GM21528 (cell line): Measurements from ENCODE around the gene CCL22.
"Not testable (repeated sequence)": the region's sequence is repeated elsewhere in the genome, so short reads cannot be mapped to it uniquely, and the experiment has no call there.

Experiments used
- ATAC-seq: cut with Tn5 transposase; IDR thresholded peaks from one replicate; pipeline ENCODE4 v1.9.1; 2021; ENCODE audit warnings: mild to moderate bottlenecking, moderate library complexity; ENCODE audit not compliant: unreplicated experiment, low FRiP score

The CCL22 gene

DNA sequence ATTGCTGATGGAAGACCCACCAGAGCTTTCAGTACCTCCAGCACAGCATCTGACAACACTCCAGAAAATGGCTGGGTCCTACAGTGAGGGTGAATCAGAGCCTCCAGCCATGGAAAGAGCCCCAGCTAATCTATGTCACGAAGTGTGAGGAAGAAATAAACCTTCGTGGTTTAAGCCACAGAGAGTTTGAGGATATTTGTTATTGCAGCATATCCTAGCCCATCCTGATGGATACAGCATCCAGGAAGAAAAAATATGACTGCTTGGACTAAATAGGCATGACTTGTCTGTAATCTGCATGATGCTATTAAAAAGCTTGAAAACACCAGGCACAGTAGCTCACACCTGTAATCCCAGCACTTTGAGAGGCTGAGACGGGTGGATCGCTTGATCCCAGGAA lies 32.7 kb downstream of the CCL22 start:
- ATAC-seq: no peak

DNA sequence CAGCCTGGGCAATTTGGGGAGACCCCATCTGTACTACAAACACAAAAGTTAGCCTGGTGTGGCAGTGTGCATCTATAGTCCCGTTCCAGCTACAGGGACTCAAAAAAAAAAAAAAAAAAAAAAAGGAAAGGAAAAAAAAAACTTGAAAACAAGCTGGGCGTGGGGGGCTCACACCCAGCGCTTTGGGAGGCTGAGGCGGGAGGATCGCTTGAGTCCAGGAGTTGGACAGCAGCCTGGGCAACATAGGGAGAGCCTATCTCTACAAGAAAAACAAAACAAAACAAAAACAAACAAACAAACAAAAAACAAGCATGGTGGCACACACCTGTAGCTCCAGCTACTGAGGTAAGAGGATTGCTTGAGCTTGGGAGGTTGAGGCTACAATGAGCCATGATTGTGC lies 33.1 kb downstream of the CCL22 start:
- ATAC-seq: no peak

DNA sequence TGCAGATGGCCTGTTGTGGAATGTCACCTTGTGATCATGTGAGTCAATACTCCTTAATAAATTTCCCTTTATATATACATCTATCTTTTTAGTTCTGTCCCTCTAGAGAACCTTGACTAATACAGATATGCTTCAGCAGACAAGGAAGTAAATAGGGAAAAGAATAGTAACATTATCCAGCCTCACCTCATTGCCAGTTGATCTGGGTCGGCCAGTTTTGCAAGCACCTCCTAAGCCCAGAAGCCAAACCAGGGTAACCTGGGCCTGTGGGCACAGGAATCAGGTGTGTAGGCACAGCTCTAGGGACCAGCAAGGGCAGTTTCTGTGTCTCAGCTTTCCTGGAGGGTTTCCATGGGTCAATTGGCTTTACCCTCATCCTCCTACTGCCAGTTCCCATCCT lies 34.1 kb downstream of the CCL22 start:
- no peak for ATAC-seq

DNA sequence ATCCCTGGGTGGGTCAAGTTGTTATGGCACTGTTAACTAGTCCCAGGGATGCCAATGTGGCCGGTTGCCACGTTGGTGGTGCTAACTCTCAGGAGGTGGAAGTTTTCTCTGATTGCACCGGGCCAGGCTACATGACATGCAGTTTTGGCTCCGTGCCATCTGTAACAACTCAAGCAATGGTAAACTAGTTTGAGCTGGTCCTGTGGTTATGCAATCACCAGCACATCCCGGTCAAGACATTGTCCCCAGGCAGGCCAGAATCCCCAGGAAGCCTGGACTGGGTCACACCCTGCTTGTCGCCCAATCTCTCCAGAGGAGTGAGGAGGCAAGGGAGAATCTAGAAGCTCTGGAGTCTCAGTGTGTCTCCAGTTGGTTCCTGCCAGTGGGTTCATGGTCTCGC lies 35.9 kb downstream of the CCL22 start:
- no peak for ATAC-seq

DNA sequence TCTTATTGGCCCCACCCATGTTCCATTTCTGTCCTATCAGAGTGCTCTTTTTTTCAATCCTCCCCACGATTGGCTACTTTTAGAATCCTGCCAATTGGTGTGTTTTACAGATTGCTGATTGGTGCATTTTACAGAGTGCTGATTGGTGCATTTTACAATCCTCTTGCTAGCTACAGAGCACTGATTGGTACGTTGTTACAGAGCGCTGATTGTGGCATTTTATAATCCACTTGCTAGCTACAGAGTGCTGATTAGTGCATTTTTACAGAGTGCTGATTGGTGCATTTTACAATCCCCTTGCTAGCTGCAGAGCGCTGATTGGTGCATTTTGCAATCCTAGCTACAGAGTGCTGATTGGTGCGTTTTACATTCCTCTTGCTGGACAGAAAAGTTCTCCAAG lies 36.4 kb downstream of the CCL22 start:
- no peak for ATAC-seq

- ATAC-seq: no peak
Observed at GRCh38 chr16:57396786-57397185, 38.2 kb downstream of the CCL22 start.

GRCh38 chr16:57397493-57397892 lies 38.9 kb downstream of the CCL22 start:
- ATAC-seq: not testable (repeated sequence)

DNA sequence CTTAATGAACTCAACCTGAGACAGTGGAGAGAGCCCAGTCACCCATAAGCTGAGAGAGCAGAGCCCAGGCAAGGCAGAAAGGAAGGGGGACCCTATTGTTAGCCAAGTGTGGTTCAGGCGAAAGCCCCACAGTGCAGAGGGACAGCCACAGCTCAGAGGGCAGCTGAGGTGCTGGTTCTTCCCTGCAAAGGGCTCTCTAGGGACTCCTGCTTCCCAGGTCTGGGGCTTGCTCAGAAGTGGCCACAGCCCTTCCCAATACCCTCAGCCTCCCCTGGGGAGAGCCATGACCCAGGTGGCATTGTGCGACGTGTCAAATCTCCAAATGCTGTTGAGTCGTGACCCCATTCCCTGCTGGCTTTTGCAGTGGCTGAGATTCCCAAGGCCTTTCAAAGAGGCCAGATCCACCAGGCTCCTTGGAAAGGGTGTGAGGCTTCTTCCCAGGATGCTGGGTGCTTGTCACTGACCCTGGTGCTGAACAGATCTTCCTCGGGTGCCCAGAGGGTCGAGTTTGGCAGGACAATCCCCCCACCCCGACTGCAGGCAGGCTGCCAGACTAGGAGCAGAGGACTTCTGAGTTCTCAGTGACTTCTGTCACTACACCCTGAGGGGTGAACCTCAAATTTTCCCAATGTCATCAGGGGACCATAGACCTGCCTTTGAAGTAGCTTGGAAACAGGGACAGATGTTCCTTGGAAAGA lies 43.5 kb downstream of the CCL22 start:
- no peak for ATAC-seq

DNA sequence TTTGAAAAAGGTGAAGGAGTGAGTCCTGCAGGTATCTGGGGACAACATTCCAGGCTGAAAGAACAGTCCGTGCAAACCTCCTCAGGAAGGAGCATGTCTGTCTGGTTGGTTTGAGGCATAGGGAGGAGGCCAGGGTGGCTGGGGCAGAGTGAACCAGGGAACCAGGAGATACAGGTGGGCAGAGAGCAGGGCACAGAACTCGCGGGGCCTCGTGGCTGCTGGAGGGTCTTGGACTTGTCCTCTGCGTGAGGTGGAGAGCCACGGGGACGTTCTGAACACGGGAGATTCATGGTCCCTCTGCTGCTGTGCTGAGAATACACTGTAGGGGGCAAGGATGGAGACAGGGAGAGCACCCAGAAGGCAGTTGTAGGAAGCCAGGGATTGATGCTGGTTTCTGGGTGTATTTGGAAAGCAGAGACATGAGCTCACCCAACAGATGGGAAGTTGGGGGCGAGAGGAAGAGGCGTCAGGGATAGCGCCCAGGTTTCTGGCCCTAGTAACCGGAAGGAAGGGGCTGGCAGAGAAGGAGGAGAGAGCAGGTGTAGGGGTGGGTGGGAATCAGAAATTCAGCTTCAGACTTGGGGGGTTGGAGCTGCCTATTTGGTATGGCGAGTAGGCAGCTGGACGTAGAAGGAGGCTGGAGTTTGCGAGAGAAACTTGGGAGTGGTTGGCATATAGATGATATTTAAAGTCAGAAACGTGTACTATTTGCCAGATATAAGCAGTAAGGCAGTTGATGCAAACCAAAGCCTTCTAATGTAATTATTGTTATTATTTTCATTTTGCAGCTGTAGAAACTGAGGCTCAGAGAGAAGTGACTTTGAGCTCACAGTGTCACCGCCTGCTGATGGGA lies 45.6 kb downstream of the CCL22 start, which contains the start of gene CCL17:
Gene CCL17, plus strand, starts transcription at position 803 of the 853 bp plus-strand sequence. CDS start 9,166 bp downstream, outside the sequence.
- ATAC-seq: no peak

GRCh38 chr16:57405097-57405496 lies 46.5 kb downstream of the CCL22 start:
- no peak for ATAC-seq

DNA sequence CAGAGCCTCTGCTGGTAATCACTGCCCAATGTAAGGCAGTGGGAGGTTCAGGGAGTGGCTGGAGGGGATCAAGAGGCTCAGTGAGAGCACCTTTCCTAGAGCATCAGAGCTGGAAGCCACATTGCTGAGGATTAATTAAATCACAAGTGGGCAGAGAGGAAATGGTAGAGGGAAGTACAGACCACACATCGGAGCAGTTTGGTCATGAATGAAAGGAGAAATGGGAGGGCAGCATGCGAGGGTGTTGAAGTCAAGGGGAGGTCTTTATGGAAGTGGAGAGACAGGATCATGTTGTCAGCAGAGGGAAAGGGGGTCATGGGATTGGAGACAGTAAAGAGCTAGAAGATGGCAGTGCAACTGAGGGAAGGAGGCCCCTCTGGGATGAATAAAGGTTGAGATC lies 48.3 kb downstream of the CCL22 start:
- no peak for ATAC-seq

DNA sequence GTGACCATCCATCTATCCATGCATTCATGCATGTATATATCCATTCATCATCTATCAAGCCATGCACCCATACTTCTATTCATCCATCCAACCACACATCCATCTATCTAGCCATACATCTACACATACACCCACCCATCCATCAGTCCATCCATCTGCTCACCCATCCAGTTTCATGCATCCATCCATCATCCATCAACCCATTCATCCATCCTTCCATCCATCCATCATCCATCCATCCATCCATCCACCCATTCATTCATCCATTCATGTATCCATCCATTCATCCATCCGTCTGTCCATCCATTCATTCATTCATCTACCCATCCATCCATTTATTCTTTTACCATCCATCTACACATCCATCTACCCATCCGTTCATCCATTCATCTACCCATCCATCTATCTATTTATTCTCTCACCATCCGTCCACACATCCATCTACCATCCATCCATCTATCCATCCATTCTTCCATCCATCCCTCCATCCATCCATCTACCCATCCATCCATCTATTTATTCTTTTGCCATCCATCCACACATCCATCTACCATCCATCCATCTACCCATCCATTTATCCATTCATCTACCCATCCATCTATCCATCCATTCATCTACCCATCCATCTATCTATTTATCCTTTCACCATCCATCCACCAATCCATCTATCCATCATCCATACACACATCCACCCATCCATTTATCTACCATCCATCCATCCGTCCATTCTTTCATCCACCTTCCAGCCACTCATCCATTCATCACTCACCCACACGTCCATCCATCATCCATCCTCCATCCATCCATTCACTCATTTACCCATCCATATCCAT lies 49.2 kb downstream of the CCL22 start:
- no peak for ATAC-seq

DNA sequence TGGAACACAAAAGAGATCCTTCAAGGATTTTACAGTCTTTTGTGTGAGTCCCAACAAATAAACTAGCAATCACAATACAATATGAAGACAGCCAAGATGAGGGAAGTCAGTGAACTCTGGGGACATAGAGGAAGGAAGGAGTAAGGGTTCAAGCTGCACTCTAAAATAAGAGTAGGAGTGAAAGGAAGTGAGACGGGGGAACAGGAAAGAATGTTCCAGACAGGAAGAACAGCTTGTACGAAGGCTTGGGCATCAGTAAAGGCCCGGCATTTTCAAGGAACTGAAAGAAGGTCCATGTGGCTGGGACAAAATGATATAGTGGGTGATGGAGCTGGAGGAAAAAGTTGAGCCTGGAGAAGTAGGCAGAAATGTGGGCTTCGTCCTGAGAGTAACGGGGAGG lies 50.5 kb downstream of the CCL22 start:
- no peak for ATAC-seq

GRCh38 chr16:57409870-57410587 lies 51.4 kb downstream of the CCL22 start:
- ATAC-seq: no peak

DNA sequence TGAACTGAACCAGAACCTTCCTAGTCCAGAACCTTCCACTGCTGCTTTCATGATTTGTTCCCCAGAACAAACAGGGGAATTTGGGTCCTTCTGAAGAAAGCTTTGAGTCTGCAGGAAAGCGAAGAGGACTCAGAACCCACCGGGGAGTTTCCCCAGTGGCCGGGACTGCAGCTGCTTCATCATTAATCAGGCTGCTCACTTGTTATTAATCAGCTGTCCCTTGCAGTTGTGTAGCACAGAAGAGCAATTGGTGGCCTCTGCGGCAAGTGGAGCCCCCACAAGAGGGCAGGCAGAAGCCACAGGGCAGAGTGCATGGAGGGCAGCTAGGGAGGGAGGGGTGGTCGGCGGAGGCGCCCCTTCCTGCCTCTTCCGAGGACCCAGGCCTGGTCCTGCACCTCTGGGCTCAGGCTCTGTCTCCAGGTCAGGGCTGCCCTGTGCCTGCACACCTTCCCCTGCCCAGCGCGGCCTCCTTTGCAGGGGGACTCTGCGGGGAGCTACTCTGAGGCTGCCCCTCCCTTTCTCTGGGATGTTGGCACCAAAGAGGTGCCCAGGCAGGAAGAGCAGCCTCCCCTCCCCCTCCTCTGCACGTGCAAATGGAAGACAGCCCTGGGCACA lies 52.9 kb downstream of the CCL22 start:
- ATAC-seq: no peak

GRCh38 chr16:57412584-57412983 lies 54.0 kb downstream of the CCL22 start:
- no peak for ATAC-seq

DNA sequence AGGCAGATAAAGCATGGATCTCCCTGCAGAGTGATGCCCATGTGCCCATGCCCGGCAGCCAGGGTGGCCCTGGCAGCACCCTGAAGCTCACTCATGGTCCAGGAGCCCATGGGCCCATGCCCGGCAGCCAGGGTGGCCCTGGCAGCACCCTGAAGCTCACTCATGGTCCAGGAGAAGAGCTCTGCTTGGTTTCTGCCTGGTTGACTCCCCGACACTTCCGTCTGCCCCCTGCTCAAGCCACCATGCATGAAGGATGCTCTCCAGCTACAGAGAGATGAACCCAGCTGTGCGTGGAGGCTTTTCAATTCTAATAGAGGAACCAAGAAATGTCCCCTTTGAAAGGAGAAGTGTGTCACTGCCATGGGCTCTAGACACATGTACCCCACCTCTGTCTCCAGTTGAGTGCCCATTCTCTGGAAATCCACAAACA lies 54.7 kb downstream of the CCL22 start:
- ATAC-seq: no peak

DNA sequence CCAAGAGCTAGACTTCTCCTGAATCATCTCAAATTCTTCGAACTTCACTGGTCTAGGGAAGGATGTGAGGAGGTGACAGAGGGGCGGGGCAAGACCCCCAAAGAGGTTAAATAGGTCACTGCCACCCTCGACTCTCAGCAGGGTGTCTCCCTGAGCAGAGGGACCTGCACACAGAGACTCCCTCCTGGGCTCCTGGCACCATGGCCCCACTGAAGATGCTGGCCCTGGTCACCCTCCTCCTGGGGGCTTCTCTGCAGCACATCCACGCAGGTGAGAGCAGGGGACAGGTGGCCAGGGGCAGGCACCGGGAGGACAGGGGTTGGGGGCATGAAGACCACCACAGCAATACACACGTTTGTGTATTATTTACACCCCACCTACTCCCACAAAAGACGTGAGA lies 55.1 kb downstream of the CCL22 start:
- no peak for ATAC-seq
